Measurements from ENCODE around the gene PRKAG2.

- no peak for TF ChIP-seq CTCF (IDR thresholded peaks at IDR 0.05; ENCODE audit: low read depth, low read length, poor library complexity, severe bottlenecking)
- TF ChIP-seq EZH2phosphoT487 (IDR thresholded peaks at IDR 0.05; ENCODE audit: borderline replicate concordance, low read length): no peak
Measured at GRCh38 chr7:151539088-151539671, 337.7 kb downstream of the PRKAG2 start.

Data from DOHH2 (cell line).